GM23248 (cell line): Measurements from ENCODE around the gene NFIA. TPM values are rescaled to one million over a fixed set of nuclear protein-coding genes. Genes with fewer than 3 reads are reported as not detected.

Source experiments
- DNase-seq: peaks from one replicate; pipeline ENCODE4 v3.0.0-alpha.2; 2015
- H2AFZ ChIP-seq: fragments of 200-600 bp; sonication (generic); 2 replicates; pipeline ENCODE4 v1.6.1; 2016; ENCODE audit warnings: antibody characterized with exemption
- H3F3A ChIP-seq: fragments of 200-600 bp; sonication (generic); 2 replicates; pipeline ENCODE4 v1.6.1; 2016; ENCODE audit warnings: mild to moderate bottlenecking, antibody characterized with exemption, mixed run types; ENCODE audit not compliant: insufficient read depth
- H3K27ac ChIP-seq: fragments of 200-600 bp; sonication (generic); 2 replicates; pipeline ENCODE4 v1.5.1; 2016; ENCODE audit warnings: mild to moderate bottlenecking
- H3K27me3 ChIP-seq: fragments of 200-600 bp; sonication (generic); replicated peaks from 2 replicates; pipeline ENCODE4 v1.6.1; 2016; ENCODE audit warnings: mild to moderate bottlenecking; ENCODE audit not compliant: insufficient read depth
- H3K36me3 ChIP-seq: fragments of 200-600 bp; sonication (generic); 2 replicates; pipeline ENCODE4 v1.6.1; 2016; ENCODE audit warnings: low read depth, mild to moderate bottlenecking
- H3K4me1 ChIP-seq: fragments of 200-600 bp; sonication (generic); 2 replicates; pipeline ENCODE4 v1.6.1; 2016; ENCODE audit warnings: mild to moderate bottlenecking; ENCODE audit not compliant: insufficient read depth
- H3K4me2 ChIP-seq: fragments of 200-600 bp; sonication (generic); one replicate; pipeline ENCODE4 v1.6.1; 2016; ENCODE audit warnings: mild to moderate bottlenecking; ENCODE audit not compliant: unreplicated experiment
- H3K4me3 ChIP-seq: fragments of 200-600 bp; sonication (generic); 2 replicates; pipeline ENCODE4 v1.5.1; 2016; ENCODE audit warnings: mild to moderate bottlenecking
- H3K79me2 ChIP-seq: fragments of 200-600 bp; sonication (generic); 2 replicates; pipeline ENCODE4 v1.6.1; 2016; ENCODE audit warnings: mild to moderate bottlenecking; ENCODE audit not compliant: insufficient read depth
- H3K9ac ChIP-seq: fragments of 200-600 bp; sonication (generic); 2 replicates; pipeline ENCODE4 v1.6.1; 2016; ENCODE audit warnings: mild to moderate bottlenecking
- H3K9me2 ChIP-seq: fragments of 200-600 bp; sonication (generic); 2 replicates; pipeline ENCODE4 v1.6.1; 2016; ENCODE audit warnings: mixed run types, mild to moderate bottlenecking, moderate library complexity; ENCODE audit not compliant: insufficient read depth
- H3K9me3 ChIP-seq: fragments of 200-600 bp; sonication (generic); one replicate; pipeline ENCODE4 v1.6.1; 2017; ENCODE audit warnings: low read depth
- H4K20me1 ChIP-seq: fragments of 200-600 bp; sonication (generic); 2 replicates; pipeline ENCODE4 v1.6.0; 2016; ENCODE audit not compliant: insufficient read depth
- EZH2 ChIP-seq: fragments of 200-600 bp; sonication (generic); IDR thresholded peaks from 2 replicates; pipeline ENCODE4 v1.6.1; 2018; ENCODE audit warnings: antibody characterized with exemption, mild to moderate bottlenecking; ENCODE audit not compliant: insufficient read depth, poor library complexity, severe bottlenecking
- EZH2phosphoT487 ChIP-seq: fragments of 200-600 bp; sonication (generic); IDR thresholded peaks from 2 replicates; pipeline ENCODE4 v1.6.1; 2018; ENCODE audit warnings: antibody characterized with exemption, moderate library complexity, mild to moderate bottlenecking, low read depth; ENCODE audit not compliant: insufficient read depth
- WGBS, 2 experiments: methylation state at CpG; one replicate each; pipeline ENCODE4 v1.1.6; 2015 to 2017; ENCODE audit warnings: low lambda C conversion rate in 2 of 2, low coverage in 1 of 2; ENCODE audit errors: missing lambda C conversion rate in 2 of 2; 5-methylcytosine and 5-hydroxymethylcytosine counted together
- in situ Hi-C: fragments of 300-500 bp; cut with MboI; formaldehyde crosslinking; loops from 2 replicates; pipeline ENCODE4 v1.15.0; 2020
- polyA plus RNA-seq: library from polyadenylated mRNA; unstranded; fragments of >200 nt; fragmentation: Nextera tagmentation; extraction: Ambion mirVana; gene quantifications from 2 replicates; pipeline ENCODE4 v1.2.1, GENCODE V29; 2016
- total RNA-seq: library from RNA; depleted of rRNA; stranded (reverse); fragments of >200 nt; shearing (Covaris generic); gene quantifications from 2 replicates; pipeline ENCODE4 v1.2.3, GENCODE V29; 2014

The NFIA gene
- total and polyA plus RNA-seq, 2 experiments from 2014 or later: 3.4 to 8.8 TPM

- in situ Hi-C loops: loop anchor here (10.0 to 25.0 kb wide), 2 partner anchors 277 to 516 kb away; no protein-coding TSS in a partner anchor
- H3K27ac ChIP-seq: peak overlapping the region; percentile 61
- no peaks in the 10 kb centered on the region for H3K9me3 ChIP-seq
- H2AFZ ChIP-seq: peak overlapping the region; percentile 91
- H3K36me3 ChIP-seq: no peaks in the 10 kb centered on the region
- WGBS, 2 experiments: 56 to 63% methylated on average over 5 of the region's 5 CpGs
- H3K9me2 ChIP-seq: no peaks in the 10 kb centered on the region
- H3F3A ChIP-seq: peaks cover 23% of the 10 kb centered on the region
- peak overlapping the region; percentile 90 for H3K4me2 ChIP-seq
- H3K79me2 ChIP-seq: no peaks in the 10 kb centered on the region
- H3K9ac ChIP-seq: peak overlapping the region; percentile 74
- peaks cover 17% of the 10 kb centered on the region for H3K4me1 ChIP-seq
- H4K20me1 ChIP-seq: no peaks in the 10 kb centered on the region
- H3K4me3 ChIP-seq: peak overlapping the region; percentile 71
- DNase-seq: no peak
- TF ChIP-seq EZH2: no peak
- TF ChIP-seq EZH2phosphoT487: no peak
- H3K27me3 ChIP-seq: no peaks in the 10 kb centered on the region
These were observed 256.5 kb downstream of the NFIA start for GRCh38 chr1:61338899-61339298.

- Histone ChIP-seq H3K4me2 (no peak overlapping the region), H4K20me1 (no peaks in the 10 kb centered on the region), H3K9me3 (no peaks in the 10 kb centered on the region), H3K79me2 (no peaks in the 10 kb centered on the region), H3K36me3 (no peaks in the 10 kb centered on the region), H3K9ac (no peak overlapping the region), H2AFZ (no peak overlapping the region), H3K27ac (no peak overlapping the region), H3K4me3 (no peak overlapping the region), H3K9me2 (no peaks in the 10 kb centered on the region), H3K4me1 (peaks cover 17% of the 10 kb centered on the region), H3K27me3 (no peaks in the 10 kb centered on the region), H3F3A (peaks cover 23% of the 10 kb centered on the region)
- DNase-seq: no peak
- WGBS, 2 experiments: 98% methylated on average over 6 of the region's 6 CpGs
- in situ Hi-C loops: loop anchor here (25.0 kb wide), 1 partner anchor 279 kb away; no protein-coding TSS in a partner anchor
- TF ChIP-seq EZH2phosphoT487 (no peak), EZH2 (no peak)
These were observed 259.1 kb downstream of the NFIA start for GRCh38 chr1:61341426-61341825.

GRCh38 chr1:61343734-61344420, 261.5 kb downstream of the NFIA start:
- H3F3A ChIP-seq: peaks cover 2% of the 10 kb centered on the region
- DNase-seq: no peak
- H3K9me2 ChIP-seq: no peaks in the 10 kb centered on the region
- 84 to 86% methylated on average over 6 of the region's 6 CpGs for WGBS, 2 experiments
- H3K4me1 ChIP-seq: peaks cover 3% of the 10 kb centered on the region
- no peaks in the 10 kb centered on the region for H3K27me3 ChIP-seq
- no peaks in the 10 kb centered on the region for H3K36me3 ChIP-seq
- H2AFZ ChIP-seq: no peak overlapping the region
- H3K79me2 ChIP-seq: no peaks in the 10 kb centered on the region
- no peak overlapping the region for H3K4me3 ChIP-seq
- no peak overlapping the region for H3K9ac ChIP-seq
- no peak overlapping the region for H3K4me2 ChIP-seq
- TF ChIP-seq EZH2phosphoT487: no peak
- TF ChIP-seq EZH2: no peak
- no peak overlapping the region for H3K27ac ChIP-seq
- H3K9me3 ChIP-seq: no peaks in the 10 kb centered on the region
- H4K20me1 ChIP-seq: no peaks in the 10 kb centered on the region
- in situ Hi-C loops: loop anchor here (25.0 kb wide), 1 partner anchor 282 kb away; no protein-coding TSS in a partner anchor

GRCh38 chr1:61344696-61345095, 262.3 kb downstream of the NFIA start:
- Histone ChIP-seq H3K36me3 (no peaks in the 10 kb centered on the region), H3K79me2 (no peaks in the 10 kb centered on the region), H3K4me3 (no peak overlapping the region), H2AFZ (no peak overlapping the region), H3K27ac (no peak overlapping the region), H3K9ac (no peak overlapping the region), H3K27me3 (no peaks in the 10 kb centered on the region), H3K4me2 (no peak overlapping the region), H3F3A (no peaks in the 10 kb centered on the region), H3K4me1 (no peaks in the 10 kb centered on the region), H4K20me1 (no peaks in the 10 kb centered on the region), H3K9me3 (no peaks in the 10 kb centered on the region), H3K9me2 (no peaks in the 10 kb centered on the region)
- 79% methylated on average over 2 of the region's 2 CpGs for WGBS, 2 experiments
- TF ChIP-seq EZH2phosphoT487: no peak
- no peak for TF ChIP-seq EZH2
- in situ Hi-C loops: loop anchor here (25.0 kb wide), 1 partner anchor 282 kb away; no protein-coding TSS in a partner anchor
- no peak for DNase-seq
